ENCODE data around the gene C13orf42. TPM values are rescaled to one million over a fixed set of nuclear protein-coding genes. Genes with fewer than 3 reads are reported as not detected.

C13orf42 gene
- total RNA-seq, 1 experiment from 2014 or later = not detected

GRCh38 chr13:51048616-51049015 lies 62.5 kb downstream of the C13orf42 start:
- no peaks in the 10 kb centered on the region for H3K9me3 ChIP-seq (ENCODE audit: control insufficient read depth in 1 of 2, insufficient read depth in 1 of 2, low read depth in 1 of 2, low read length in 2 of 2)
- DNase-seq (ENCODE audit: low read depth, low spot score) (no peak), ATAC-seq (no peak)
- no peaks in the 10 kb centered on the region for H3K36me3 ChIP-seq (ENCODE audit: control insufficient read depth in 1 of 2, insufficient read depth in 2 of 2, low read length in 2 of 2)
- no peaks in the 10 kb centered on the region for H3K27me3 ChIP-seq (ENCODE audit: insufficient read depth, low read length)
- POLR2A ChIA-PET = no interaction called here
- intact Hi-C loops (cut with micrococcal nuclease) = no loop called here
- H3K4me2 ChIP-seq (ENCODE audit: low read length) = no peak overlapping the region
- no peak overlapping the region for H2AFZ ChIP-seq (ENCODE audit: low read depth, low read length, poor library complexity, severe bottlenecking)
- H4K20me1 ChIP-seq (ENCODE audit: insufficient read depth) = no peaks in the 10 kb centered on the region
- RAD21 ChIA-PET (ENCODE audit: low non-redundant PET in 1 of 2, low total read pairs in 2 of 2, uncharacterized antibody in 2 of 2, unreplicated experiment in 2 of 2) = no interaction called here
- CTCF ChIA-PET = no interaction called here
- no peak overlapping the region for H3K27ac ChIP-seq (ENCODE audit: low read depth, low read length)
- no TSS peak for BruUV-seq (replicated peaks)
- H3K79me2 ChIP-seq (ENCODE audit: insufficient read depth, low read length) = no peaks in the 10 kb centered on the region
- H3K9me2 ChIP-seq (ENCODE audit: insufficient read depth) = no peaks in the 10 kb centered on the region
- no peaks in the 10 kb centered on the region for H3K4me1 ChIP-seq (ENCODE audit: control insufficient read depth in 1 of 2, insufficient read depth in 2 of 2, low read length in 2 of 2)
- no peak for TF ChIP-seq REST (IDR thresholded peaks at IDR 0.05; ENCODE audit: low read depth)
- TF ChIP-seq ZNF274 (IDR thresholded peaks at IDR 0.05; ENCODE audit: low read depth, low read length) = no peak
- no peak for TF ChIP-seq RAD21 (IDR thresholded peaks at IDR 0.05; ENCODE audit: low read depth)
- no peak for TF ChIP-seq SRF (IDR thresholded peaks at IDR 0.05; ENCODE audit: low read depth)
- no peak for TF ChIP-seq EZH2phosphoT487 (IDR thresholded peaks at IDR 0.05; ENCODE audit: borderline replicate concordance)
- TF ChIP-seq ATF3 (IDR thresholded peaks at IDR 0.05) = no peak
- no peak for TF ChIP-seq FOSL1 (IDR thresholded peaks at IDR 0.05; ENCODE audit: low read depth)
- no peak for TF ChIP-seq EZH2 (IDR thresholded peaks at IDR 0.05)
- TF ChIP-seq POLR2AphosphoS5 (IDR thresholded peaks at IDR 0.05; ENCODE audit: low read depth, low read length) = no peak
- TF ChIP-seq SIN3A (IDR thresholded peaks at IDR 0.05; ENCODE audit: low read depth) = no peak
- TF ChIP-seq ZFX (IDR thresholded peaks at IDR 0.05) = no peak
- TF ChIP-seq ZBTB33 (IDR thresholded peaks at IDR 0.05; ENCODE audit: extremely low read depth, insufficient replicate concordance, low read length) = no peak
- no peak for TF ChIP-seq TCF7L2 (IDR thresholded peaks at IDR 0.05; ENCODE audit: borderline replicate concordance, extremely low read depth, insufficient read depth, insufficient read length)
- no peak for TF ChIP-seq ELF1 (IDR thresholded peaks at IDR 0.05; ENCODE audit: borderline replicate concordance, low read depth)
- no peak for TF ChIP-seq CBX3 (IDR thresholded peaks at IDR 0.05; ENCODE audit: low read depth)
- no peak for TF ChIP-seq MAX (IDR thresholded peaks at IDR 0.05)
- no peak for TF ChIP-seq POLR2A (IDR thresholded peaks at IDR 0.05; ENCODE audit: borderline replicate concordance, extremely low read depth, insufficient read depth, insufficient read length)
- no peak overlapping the region for H3K4me3 ChIP-seq (replicated peaks in 1 of 2; ENCODE audit: low read depth in 1 of 2, low read length in 2 of 2)
- no peak overlapping the region for H3K9ac ChIP-seq (ENCODE audit: low read length)
